GM20431 (cell line): Measurements from ENCODE around the gene RMI2.

Experiments used
- in situ Hi-C: fragments of 300-500 bp; cut with MseI, MboI; formaldehyde crosslinking; loops from one replicate; pipeline ENCODE4 v1.15.0; 2020; ENCODE audit warnings: low sequenced_read_pairs; ENCODE audit not compliant: unreplicated experiment

Gene RMI2

GRCh38 chr16:11395008-11395948 lies 50.0 kb downstream of the RMI2 start:
- in situ Hi-C loops, result no loop called here

- in situ Hi-C loops, result no loop called here
Measured at GRCh38 chr16:11395949-11396240, 50.6 kb downstream of the RMI2 start.

- in situ Hi-C loops, result no loop called here
Measured at GRCh38 chr16:11396241-11397048, 51.2 kb downstream of the RMI2 start.

GRCh38 chr16:11398136-11398535 lies 52.9 kb downstream of the RMI2 start:
- in situ Hi-C loops, result no loop called here

- in situ Hi-C loops, result no loop called here
Measured at GRCh38 chr16:11398851-11399250, 53.6 kb downstream of the RMI2 start.

- in situ Hi-C loops, result no loop called here
Measured at GRCh38 chr16:11399261-11399831, 54.1 kb downstream of the RMI2 start.

GRCh38 chr16:11400076-11400475 lies 54.8 kb downstream of the RMI2 start:
- in situ Hi-C loops, result loop anchor here (25.0 kb wide), 2 partner anchors 237 to 412 kb away; no protein-coding TSS in a partner anchor
